ENCODE measurements around the gene SMOC1.

SMOC1 gene

DNA sequence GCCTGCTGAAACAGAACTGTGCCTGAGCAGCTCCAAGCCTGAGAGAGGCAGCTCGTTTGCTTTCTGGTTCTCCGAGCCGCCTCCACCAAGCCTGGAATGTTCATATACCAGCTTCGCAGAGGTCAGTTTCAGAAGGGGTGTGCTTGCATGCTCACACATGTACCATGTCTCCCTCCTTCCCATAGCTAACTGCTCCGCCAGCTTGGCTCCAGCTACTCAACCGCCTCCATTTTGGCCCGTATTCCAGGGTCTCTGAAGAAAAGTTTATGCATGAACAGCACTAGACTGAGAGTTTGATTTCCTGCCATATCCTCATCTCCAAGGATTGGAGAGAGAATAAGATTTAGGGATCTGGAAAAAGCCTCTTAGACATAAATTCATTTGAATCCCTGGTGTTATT is 103.7 kb downstream of the SMOC1 start:
- no peak for DNase-seq (ENCODE audit: low spot score)

DNA sequence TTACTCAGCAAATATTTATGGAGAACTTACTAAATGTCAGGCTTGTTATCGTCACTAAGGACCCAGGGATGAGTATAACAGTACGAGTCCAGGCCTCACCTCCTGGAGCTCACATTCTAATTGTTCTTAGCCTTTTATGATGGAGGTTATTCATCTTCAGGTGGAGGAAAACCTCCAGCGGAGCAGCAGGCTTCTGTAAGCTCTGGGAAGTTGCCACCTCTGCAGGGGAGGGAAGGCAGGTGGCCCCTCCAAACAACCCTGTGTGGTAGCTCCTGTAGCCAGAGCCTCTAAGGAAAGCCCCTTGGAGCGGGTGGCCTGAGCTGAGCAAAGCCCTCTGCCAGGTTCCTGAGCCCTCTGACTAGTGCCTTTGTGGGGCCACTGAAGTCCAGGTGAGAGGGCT is 104.1 kb downstream of the SMOC1 start:
- DNase-seq (ENCODE audit: low spot score) = no peak

DNA sequence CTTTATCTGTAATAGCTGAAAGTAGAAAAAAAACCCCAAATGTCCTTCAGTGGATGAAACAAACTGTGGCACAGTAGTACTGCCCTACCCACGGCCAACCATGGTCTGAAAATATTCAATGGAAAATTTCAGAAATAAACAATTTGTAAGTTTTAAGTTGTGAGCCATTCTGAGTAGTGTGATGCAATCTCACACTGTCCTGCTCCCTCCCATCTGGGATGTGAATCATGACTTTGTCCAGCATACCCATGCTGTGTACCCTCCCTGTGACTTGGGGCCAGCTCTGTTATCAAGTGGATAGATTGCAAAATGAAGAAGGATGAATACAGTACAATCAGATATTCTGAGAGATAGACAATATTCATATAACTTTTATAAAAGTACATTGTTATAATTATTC is 106.2 kb downstream of the SMOC1 start:
- peak; percentile 23 for DNase-seq (ENCODE audit: low spot score)

DNA sequence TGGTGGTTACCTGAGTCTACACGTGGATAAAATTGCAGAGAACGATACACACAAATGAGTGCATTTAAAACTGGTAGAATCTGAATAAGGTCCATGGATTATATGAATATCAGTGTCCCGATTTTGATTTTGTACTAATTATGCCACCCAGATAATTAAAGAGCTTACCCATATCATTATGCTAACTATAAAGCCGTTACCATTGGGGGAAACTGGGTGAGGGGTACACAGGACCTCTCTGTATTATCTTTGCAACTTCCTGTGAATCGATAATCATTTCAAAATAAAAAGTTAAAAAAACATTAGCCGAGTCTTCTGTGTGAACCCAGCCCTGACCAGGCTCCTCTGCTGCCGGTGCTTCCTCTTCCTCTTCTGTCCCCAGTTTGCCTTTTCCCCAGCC is 107.1 kb downstream of the SMOC1 start:
- no peak for DNase-seq (ENCODE audit: low spot score)

DNA sequence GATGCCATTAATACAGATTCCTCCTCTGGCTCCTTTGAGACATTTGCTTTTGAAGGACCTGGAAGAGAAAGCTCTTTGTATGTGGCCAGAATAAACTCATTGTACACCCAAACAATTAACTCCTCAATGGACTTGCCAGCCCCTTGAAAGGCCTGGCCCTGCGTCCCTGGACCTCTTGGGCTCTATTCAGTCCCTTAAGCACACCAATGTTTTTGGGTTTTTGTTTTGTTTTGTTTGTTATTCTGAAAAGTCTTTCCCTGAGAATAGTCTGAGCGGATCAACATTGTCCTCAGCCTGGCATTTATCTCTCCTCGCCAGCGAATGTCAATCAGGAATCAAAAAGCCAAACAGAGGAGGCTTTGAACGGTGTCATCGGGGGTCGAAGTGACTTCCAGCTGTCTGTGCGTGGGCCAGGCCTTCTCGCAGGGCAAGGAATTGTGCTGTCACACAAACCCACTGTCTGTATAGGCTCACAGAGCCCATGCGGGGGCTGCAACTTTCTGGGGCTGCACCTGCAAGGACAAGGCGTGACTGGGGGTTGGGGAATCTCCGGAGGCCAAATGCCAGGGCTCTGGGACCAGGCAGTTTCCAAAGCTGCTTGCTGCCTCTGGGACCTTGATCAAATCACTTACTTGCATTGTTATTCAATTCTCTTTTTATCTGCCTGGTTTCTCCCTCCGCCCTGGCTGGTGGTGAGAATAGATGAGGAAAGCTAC is 108.3 kb downstream of the SMOC1 start:
- no peak for DNase-seq (ENCODE audit: low spot score)

DNA sequence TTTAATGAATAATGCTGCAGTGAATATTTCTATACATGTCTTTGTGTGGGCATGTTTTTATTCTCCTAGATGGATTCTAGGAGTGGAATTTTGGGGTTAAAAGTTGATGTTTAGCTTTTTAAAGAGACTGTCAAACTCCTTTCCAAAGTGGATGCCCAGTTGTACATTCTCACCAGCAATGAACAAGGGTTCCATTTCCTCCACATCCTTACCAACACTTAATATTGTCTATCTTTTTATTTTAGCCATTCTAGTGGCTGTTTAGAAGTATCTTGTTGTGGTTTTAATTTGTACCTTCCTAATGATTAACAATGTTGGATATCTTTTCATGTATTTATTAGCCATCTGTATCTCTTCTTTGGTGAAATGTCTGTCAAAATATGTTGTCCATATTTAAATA is 109.8 kb downstream of the SMOC1 start:
- no peak for DNase-seq (ENCODE audit: low spot score)

DNA sequence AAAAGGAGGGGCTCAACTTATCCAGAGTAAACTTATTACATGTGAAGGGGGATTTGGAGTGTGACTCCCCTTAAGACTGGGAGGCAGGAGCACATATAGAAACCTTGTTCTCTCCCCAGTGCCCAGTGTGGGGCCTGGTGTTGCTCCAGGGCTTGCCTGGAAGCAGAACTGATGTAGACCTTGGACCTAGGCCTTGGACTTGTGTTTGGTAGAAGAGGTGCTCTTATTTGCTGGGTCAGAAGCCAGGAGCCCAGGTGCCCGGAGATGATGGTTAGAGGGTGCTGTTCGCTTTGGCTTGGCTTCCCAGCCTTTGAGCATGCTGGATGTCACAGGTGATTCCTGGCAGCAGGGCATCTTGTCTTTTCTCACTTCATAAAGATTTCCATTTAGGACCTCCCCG is 110.4 kb downstream of the SMOC1 start:
- no peak for DNase-seq (ENCODE audit: low spot score)

DNA sequence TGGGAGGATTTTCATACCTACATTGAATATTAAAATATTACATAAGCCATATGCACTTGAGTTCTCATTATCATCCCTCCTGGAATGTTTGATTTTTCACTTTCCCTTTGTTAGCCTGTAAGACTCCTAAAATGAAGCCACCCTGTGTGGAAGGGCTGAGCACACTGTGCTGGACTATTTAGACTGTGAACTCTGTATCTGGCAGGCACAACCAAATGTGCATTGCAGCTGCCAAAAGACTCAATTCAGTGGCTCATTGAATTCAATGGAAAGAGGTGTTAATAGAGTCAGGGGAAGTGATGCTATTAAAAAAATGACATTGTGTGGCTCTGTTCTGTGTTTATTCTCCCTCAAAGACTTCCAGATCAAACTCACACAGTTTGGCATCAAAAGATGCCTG is 111.1 kb downstream of the SMOC1 start:
- DNase-seq (ENCODE audit: low spot score) = no peak

DNA sequence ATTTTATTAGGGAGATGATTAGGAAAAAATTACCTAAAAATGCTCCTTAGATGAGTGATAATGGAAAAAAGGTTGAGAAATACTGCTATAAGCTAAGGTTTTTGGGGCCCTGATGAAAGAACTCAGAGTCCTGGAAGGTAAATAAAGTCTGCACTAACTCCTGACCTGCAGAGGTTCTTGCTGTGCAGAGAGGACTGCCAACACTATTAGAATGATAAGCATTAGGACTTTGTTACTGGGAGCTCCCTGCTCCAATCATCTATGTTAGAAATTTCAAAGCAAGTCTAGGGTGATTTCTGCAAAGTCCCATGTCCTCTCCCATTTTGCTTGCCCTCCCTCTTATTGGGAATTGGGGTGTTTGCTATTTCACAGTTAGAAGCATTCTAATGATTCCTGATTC is 112.2 kb downstream of the SMOC1 start:
- no peak for DNase-seq (ENCODE audit: low spot score)

DNA sequence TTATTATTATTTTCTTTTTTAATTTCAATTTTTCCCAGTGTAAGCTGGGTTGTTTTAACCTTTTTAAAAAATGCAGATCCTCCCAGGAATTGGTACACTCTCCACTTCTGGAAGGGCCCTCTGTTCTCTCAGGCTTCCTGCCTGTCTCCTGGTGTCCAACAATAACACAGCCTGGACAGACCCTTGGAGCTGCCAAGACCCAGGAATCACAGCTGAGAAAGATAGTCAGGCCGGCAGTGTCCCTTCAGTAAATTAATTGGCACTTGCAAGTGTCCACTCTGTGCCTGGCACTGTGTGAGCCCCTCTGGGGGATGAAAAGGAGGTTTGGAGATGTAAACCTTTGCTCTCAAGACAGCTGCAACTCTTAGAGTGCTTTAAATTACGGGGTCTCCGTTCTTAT is 113.3 kb downstream of the SMOC1 start:
- DNase-seq (ENCODE audit: low spot score) = no peak

DNA sequence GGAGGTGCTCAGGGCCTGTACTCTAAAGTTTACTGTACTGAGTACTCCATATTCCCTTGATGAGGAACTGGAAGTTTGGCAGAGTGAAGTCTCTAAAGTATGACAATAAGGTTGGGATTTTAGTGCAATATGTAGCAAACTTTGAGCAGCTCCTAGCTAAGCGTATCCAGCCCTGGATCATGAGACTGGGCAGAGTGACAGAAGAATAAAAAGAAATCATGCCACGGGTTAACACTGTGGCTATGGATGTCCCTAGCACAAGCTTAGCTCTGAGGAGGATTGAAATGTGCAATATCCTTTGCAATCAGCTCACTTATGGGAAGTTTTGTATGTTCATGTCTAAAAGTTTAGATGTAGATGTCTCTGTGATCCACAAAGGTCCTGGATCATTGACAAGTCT is 114.1 kb downstream of the SMOC1 start:
- DNase-seq (ENCODE audit: low spot score) = no peak

DNA sequence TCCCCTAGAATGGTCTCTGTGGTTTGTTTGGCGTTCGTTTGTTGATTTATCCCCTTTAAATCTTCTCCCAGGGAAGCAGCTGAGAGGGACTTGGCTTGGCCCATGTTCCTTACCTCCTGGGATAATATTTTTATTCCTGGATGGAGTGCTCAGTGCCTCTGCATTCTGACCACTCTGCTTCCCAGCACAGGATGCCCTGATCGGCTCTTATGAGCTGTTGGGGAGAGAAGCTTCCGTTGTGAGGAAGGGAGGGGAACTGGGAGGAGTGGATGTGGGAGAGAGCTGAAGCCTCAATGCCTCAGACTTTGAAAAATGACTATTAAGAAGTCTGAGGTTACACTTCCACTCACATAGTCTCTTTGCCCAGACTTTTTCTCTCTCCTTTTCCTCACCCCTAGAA is 114.8 kb downstream of the SMOC1 start:
- DNase-seq (ENCODE audit: low spot score) = no peak

DNA sequence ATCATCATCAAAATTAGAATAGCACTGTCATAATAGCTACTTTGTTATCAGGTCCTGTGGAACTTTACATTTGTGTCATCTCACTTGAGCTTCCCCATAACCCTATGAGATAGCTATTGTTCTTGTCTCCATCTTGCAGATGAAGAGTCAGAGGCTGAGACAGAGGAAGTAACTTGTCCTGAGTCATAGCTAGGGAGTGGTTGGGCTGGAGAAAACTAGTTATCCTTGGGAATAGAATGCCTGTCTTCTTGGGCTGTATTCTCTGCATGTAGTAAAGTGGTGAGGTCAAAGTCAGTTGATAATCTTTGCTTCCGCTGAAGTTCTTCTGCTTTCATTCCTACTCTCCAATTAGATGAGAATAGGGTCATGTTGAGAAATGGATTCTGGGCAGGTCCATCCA is 117.0 kb downstream of the SMOC1 start:
- no peak for DNase-seq (ENCODE audit: low spot score)

DNA sequence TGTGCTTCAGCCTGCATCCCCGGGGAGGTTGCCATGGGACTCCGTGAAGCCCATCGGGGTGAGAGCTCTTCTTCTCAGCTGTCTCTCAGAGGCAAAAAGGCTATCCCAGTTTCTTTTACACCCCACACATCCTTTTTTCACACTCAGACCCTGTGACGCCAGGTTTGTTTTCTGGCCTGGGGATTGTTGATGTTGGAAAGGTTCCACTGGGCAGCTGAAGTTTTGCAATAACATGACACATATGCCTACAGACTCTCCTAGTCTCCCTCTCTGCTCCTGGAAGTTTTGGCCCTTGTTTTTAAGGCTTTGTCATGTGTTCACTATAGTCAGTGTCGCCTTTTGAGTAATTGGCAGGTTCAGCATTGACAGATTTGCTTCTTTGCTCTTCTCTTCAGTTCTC is 118.6 kb downstream of the SMOC1 start:
- DNase-seq (ENCODE audit: low spot score) = no peak

DNA sequence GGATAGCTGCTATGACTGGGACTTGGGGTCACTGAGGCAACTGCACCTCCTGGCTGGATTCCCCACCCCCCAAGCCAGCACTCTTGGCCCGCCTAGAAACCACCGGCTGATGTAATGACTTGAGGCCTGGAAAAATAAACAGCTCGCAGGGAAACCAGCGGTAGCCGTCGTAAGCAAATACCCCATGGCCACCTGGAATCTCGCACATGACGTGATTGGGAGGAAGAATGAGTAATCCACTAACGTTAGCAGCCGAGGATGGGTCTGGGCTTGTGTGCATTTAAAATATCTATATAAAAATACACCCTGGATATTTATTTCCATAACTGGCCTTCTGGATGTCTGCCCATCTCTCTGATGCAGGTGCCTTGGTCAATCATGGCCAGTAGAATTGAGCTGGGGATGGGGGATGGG is 120.1 kb downstream of the SMOC1 start:
- peak; percentile 80 for DNase-seq (ENCODE audit: low spot score)

DNA sequence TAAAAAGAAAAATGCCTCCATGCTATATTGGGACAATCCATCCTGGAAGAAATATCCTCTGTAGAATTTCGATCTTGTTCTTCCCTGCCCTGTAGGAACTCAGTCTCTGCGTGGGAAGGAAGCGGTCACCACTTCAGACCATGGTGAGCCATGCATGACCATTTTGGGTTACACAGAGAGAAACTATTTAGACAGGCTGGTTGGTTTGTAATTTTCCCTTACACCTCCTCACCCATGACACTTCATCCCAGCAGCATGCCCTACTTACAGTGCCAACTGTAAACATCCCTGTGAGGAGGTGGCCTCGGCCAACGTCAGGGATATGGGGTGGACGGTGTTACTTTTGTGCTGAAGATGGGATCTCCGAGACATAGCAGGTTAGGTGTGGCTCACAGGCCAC is 121.4 kb downstream of the SMOC1 start:
- DNase-seq (ENCODE audit: low spot score) = no peak

DNA sequence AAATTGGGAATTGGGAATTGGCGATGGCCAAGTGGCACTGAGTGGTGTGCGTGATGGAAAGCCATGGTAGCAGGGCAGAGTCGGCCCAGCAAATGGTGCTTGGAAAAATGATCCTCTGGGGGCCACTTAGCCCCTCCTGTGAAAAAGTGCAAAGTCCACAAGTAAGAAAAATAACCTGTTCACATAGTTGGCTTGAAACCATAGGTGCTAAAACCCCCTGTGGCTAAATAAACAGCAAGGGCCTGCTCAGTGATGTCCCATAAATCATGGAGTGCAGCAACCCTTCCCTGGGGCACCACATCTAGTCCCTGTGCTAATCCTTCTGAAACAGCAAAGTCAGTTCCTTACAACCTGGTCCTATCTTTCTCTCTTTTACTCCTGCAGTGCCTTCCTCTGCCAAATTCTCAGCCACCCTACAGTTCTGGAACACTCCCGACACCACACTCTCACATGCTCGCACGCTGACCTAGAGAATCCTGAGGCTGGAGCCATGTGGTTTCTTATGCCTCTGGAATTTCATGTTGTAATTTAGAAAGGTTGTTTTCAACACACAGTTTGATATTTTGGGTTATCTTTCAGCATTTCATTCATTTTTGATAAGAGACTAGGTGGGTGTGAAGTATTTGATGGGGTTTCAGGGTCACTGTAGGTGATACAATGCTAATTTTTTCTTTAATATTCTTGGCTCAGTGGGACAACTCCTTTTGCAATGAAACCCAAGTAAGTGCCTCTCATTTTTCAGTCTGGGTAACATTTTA is 123.6 kb downstream of the SMOC1 start:
- no peak for DNase-seq (ENCODE audit: low spot score)

DNA sequence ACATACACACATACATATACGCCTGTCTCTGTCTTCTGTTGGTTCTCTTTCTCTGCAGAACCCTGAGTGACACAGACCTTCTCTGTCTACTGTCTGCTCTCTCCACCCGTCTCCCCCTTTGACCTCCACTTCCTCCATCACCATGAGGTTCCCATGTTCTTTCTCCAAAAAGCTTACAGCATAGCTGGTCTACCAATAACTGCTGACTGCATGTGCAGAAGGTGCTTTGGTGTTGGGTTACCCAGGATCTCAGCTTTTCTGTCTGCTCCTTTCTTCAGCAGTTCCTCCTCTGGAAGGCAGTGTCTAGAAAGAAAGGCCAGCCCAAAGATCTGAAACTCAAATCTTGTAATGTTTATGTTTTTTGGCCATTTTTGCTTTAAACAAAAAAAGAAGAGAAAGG is 125.6 kb downstream of the SMOC1 start:
- DNase-seq (ENCODE audit: low spot score) = no peak

DNA sequence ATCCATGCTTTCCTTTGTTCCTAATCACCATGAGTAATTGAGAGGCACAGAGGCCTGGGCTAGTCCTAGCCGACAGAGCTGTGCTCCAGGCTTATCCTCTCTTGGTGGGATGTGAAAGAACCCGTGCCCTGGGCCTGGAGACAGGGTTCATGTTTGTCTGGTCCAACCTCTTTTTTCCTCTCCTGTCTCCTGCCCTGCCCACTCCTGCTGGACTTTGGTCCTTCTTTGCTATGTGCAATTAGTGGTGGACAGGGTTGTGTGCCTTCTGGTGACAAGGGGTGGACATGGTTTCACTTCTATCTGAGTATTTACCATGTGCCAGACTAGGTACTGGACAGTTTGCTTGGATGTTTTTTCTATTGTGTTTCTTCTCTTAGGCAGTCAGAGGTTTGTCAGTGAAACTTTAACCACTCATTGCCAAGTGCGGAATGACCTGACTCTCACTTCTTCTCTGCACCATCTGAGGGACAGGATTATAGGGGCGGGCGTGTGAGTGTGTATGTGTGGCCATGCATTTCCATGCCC is 126.1 kb downstream of the SMOC1 start:
- peak; percentile 65 for DNase-seq (ENCODE audit: low spot score)

DNA sequence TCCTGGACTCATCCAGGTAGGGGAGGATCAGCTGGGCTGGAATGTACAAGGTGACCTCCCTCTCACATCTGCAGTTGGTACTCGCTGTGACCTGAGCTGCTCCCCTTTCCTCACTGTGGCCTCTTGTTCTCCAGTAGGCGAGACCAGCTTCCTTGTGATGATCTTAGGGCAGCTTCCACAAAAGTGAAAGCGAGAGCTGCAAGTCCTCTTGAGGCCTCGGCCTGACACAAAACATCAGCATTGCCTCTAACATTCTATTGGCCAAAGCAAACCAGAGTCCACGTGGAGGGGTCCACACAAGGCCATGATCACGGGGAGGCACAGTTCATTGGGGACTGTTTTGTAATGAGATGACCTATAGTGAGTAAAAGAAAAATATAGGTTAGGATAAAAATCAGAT is 127.5 kb downstream of the SMOC1 start:
- no peak for DNase-seq (ENCODE audit: low spot score)

DNA sequence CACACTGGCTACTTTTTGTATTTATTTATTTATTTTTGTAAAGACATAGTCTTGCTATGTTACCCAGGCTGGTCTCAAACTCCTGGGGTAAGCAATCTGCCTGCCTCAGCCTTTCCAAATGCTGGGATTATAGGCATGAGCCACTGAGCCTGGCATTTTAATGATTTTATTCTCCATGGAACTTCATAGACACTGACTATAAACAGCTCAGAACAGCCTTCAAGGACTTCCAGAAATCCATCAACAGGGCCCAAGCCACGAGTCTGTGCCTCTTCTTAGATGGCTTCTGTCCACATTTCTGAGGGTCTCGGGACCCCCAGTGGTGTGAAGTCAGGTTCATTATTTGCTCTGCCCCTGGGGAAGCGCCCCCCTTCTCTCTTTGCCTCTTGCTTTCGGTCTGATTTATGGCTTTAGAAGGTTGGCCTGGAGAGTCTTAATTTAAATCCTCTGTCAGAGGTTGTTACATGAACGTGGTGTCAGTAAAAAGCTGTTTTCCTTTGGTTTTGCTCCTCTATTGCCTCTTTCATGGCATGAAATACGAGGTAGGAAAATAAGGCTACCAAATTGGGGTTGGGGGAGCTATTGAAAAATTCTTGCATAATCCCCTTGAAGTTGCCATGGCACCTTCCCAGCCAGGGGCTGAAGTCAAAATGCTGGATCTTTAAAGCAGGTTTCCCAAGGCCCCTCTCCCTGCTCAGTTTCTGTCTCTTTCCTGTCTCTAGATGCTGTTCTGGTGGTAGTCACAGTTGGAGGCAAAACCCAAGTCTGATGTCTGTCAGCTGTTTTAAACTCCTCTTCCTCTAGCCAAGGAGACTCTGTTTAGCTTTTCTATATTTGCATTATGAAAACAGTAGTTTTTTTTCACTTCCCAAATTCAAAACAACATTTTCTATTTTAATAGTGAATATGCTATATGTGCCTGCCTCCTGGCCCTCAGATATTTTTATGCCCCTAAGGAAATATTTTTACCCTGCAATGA is 129.4 kb downstream of the SMOC1 start:
- DNase-seq (ENCODE audit: low spot score) = no peak

DNA sequence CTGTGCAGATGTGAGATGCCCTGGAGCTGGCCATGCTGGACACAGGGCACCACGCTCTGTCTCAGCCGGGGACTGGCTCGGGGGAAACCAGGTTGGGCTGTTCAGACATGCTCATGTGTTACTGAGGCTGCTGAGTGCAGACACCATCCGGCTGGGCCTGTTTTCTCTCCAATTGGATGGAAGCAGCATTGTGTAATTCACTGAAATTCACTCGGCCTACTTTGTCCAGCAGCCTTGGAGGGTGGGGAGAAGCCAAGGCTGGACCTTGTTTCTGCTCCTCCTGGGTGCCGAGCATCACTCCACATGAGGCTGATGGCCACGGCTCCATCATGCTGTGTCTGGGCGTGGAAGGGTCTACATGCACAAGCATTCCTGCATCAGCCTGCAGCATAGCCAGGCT is 130.7 kb downstream of the SMOC1 start:
- no peak for DNase-seq (ENCODE audit: low spot score)
